Subcutaneous adipose tissue (tissue), 4 donors: ENCODE measurements around the gene STXBP5. TPM values are rescaled to one million over a fixed set of nuclear protein-coding genes. Genes with fewer than 3 reads are reported as not detected.

Experiments used
- CTCF ChIP-seq: fragments of 450-650 bp; IDR thresholded peaks from one replicate; pipeline ENCODE4 v1.5.1; 2016; ENCODE audit warnings: low read depth, mild to moderate bottlenecking, control low read depth, antibody characterized with exemption, moderate library complexity
- total RNA-seq, 4 donors: library from RNA; depleted of rRNA; stranded (reverse); fragments of >200 nt; gene quantifications; one replicate each; pipeline ENCODE4 v1.1.0, GENCODE V29; 2016

The STXBP5 gene
- total RNA-seq, 4 donors from 2014 or later, result 21.3 to 31.3 (median 25.7) TPM

- TF ChIP-seq CTCF, result no peak
Observed at GRCh38 chr6:147421903-147422302, 217.7 kb downstream of the STXBP5 start.

DNA sequence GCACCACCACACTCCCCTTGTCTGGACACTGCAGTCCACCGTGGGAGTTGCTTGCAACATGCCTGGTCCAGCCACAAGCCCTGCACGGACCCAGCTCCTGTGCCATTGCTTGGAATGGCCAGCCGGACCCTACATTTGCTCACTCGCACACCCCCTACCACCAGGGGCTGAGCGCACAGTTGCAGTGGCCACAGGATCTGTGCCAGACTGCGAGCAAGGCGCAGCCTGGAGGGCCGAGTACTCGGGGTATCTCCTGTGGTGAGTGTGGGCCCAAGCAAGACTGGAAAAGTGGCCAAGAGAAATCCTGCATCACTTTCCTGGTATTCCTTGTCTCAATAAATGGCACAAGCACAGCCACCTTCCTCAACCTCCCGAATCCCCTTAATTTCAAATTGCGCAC, 218.9 kb downstream of the STXBP5 start:
- no peak for TF ChIP-seq CTCF

- no peak for TF ChIP-seq CTCF
Observed at GRCh38 chr6:147429794-147430193, 225.6 kb downstream of the STXBP5 start.

DNA sequence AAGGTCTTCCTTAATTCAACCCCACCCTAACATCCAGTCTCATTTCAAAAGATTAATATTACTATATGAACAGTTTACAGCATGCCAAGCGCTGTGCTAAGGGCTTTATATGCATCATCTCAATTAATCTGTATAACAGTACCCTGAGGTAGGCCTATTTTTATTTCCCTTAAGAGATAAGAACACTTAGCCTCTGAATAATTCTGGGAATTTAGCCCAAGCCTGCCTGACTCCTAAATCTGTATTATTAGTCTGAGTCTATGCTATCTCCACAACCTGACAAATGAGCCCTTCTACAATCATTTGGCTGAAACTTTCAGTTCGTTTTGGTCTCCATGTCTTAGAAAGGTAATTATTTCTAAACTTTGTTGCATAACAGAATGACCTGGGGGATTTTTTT, 226.6 kb downstream of the STXBP5 start:
- TF ChIP-seq CTCF, result no peak

GRCh38 chr6:147434076-147434475, 229.9 kb downstream of the STXBP5 start:
- TF ChIP-seq CTCF, result no peak

- TF ChIP-seq CTCF, result no peak
Observed at GRCh38 chr6:147434516-147434915, 230.3 kb downstream of the STXBP5 start.

DNA sequence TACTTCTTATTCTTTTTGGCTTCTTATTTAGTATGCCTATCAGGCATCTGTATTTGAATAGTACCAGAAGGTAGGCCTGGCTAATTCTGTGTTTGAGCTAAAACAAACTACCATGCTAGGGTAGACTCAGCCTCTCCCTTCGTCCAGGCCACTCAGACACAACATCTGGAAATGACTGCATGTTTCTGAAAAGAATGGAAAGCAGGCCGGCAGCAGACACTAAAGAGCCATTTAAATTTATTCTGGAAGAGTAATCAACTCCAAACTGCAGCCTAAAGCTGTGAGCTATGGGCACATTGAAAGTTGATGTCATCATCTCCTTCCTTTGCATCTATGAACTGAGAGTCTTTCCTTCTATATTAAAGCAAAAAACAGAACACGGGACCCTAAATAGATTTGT, 233.4 kb downstream of the STXBP5 start:
- no peak for TF ChIP-seq CTCF
